H9 (cell line): Measurements from ENCODE around the gene TRPC3. TPM values are rescaled to one million over a fixed set of nuclear protein-coding genes. Genes with fewer than 3 reads are reported as not detected.

ENCODE experiments used
- DNase-seq: peaks from one replicate; pipeline ENCODE4 v3.0.0-alpha.2; 2017
- H2AFZ ChIP-seq: one replicate; pipeline ENCODE4 v1.6.1; 2013; ENCODE audit warnings: mild to moderate bottlenecking, low read length, control low read depth, moderate library complexity
- H2AK5ac ChIP-seq: 2 replicates; pipeline ENCODE4 v1.6.1; 2013; ENCODE audit warnings: low read length, control low read depth, mixed read lengths; ENCODE audit not compliant: insufficient read length
- H2BK120ac ChIP-seq: one replicate; pipeline ENCODE4 v1.6.1; 2013; ENCODE audit warnings: low read depth, mild to moderate bottlenecking, low read length, control low read depth, inconsistent platforms; ENCODE audit not compliant: poor library complexity, severe bottlenecking
- H2BK12ac ChIP-seq: 2 replicates; pipeline ENCODE4 v1.6.1; 2013; ENCODE audit warnings: low read length, control low read depth, mixed read lengths, low read depth; ENCODE audit not compliant: insufficient read length
- H2BK15ac ChIP-seq: 2 replicates; pipeline ENCODE4 v1.6.1; 2013; ENCODE audit warnings: low read depth, low read length, control low read depth
- H2BK20ac ChIP-seq: one replicate; pipeline ENCODE4 v1.6.1; 2013; ENCODE audit warnings: low read depth, mild to moderate bottlenecking, low read length, control low read depth, inconsistent platforms; ENCODE audit not compliant: poor library complexity, severe bottlenecking
- H2BK5ac ChIP-seq: 2 replicates; pipeline ENCODE4 v1.6.1; 2013; ENCODE audit warnings: low read length, control low read depth, mixed read lengths; ENCODE audit not compliant: insufficient read length
- H3K14ac ChIP-seq: 2 replicates; pipeline ENCODE4 v1.6.1; 2013; ENCODE audit warnings: low read length, control low read depth; ENCODE audit not compliant: insufficient read depth
- H3K18ac ChIP-seq: 2 replicates; pipeline ENCODE4 v1.6.1; 2013; ENCODE audit warnings: low read depth, mild to moderate bottlenecking, mixed read lengths, low read length, control low read depth; ENCODE audit not compliant: insufficient read length
- H3K23ac ChIP-seq: 2 replicates; pipeline ENCODE4 v1.6.1; 2013; ENCODE audit warnings: low read length, control low read depth, mixed read lengths, low read depth; ENCODE audit not compliant: insufficient read length
- H3K23me2 ChIP-seq: 2 replicates; pipeline ENCODE4 v1.6.1; 2013; ENCODE audit warnings: low read depth, mild to moderate bottlenecking, mixed read lengths, low read length, control low read depth; ENCODE audit not compliant: insufficient read length, poor library complexity, severe bottlenecking
- H3K27ac ChIP-seq: 2 replicates; pipeline ENCODE4 v1.5.1; 2013; ENCODE audit warnings: low read length, control low read depth, mixed read lengths, low read depth; ENCODE audit not compliant: insufficient read length
- H3K27me3 ChIP-seq: 2 replicates; pipeline ENCODE4 v1.6.1; 2013; ENCODE audit warnings: low read length, control low read depth, inconsistent platforms; ENCODE audit not compliant: insufficient read depth
- H3K4ac ChIP-seq: 2 replicates; pipeline ENCODE4 v1.6.1; 2013; ENCODE audit warnings: low read depth, mild to moderate bottlenecking, control low read depth, inconsistent platforms, low read length, moderate library complexity
- H3K4me1 ChIP-seq: 2 replicates; pipeline ENCODE4 v1.6.1; 2013; ENCODE audit warnings: low read length, control low read depth, inconsistent platforms; ENCODE audit not compliant: insufficient read depth
- H3K4me2 ChIP-seq: 2 replicates; pipeline ENCODE4 v1.6.1; 2013; ENCODE audit warnings: low read length, control low read depth, mixed read lengths; ENCODE audit not compliant: insufficient read length, insufficient read depth
- H3K56ac ChIP-seq: 2 replicates; pipeline ENCODE4 v1.6.1; 2013; ENCODE audit warnings: low read depth, mild to moderate bottlenecking, mixed read lengths, low read length, control low read depth; ENCODE audit not compliant: insufficient read length
- H3K79me1 ChIP-seq: 2 replicates; pipeline ENCODE4 v1.6.1; 2013; ENCODE audit warnings: low read depth, mild to moderate bottlenecking, moderate library complexity, low read length, control low read depth, inconsistent platforms; ENCODE audit not compliant: insufficient read depth, poor library complexity, severe bottlenecking
- H3K79me2 ChIP-seq: 2 replicates; pipeline ENCODE4 v1.6.1; 2013; ENCODE audit warnings: low read length, control low read depth, inconsistent platforms; ENCODE audit not compliant: insufficient read depth
- H3K9ac ChIP-seq: 2 replicates; pipeline ENCODE4 v1.6.1; 2013; ENCODE audit warnings: low read length, control low read depth, mixed read lengths; ENCODE audit not compliant: insufficient read length; ENCODE audit errors: extremely low read depth
- H3K9me3 ChIP-seq: one replicate; pipeline ENCODE4 v1.6.1; 2013; ENCODE audit warnings: low read depth, low read length, inconsistent platforms; ENCODE audit not compliant: control insufficient read depth
- H3T11ph ChIP-seq: one replicate; pipeline ENCODE4 v1.6.1; 2013; ENCODE audit warnings: mild to moderate bottlenecking, low read length, control low read depth, inconsistent platforms
- H4K20me1 ChIP-seq: one replicate; pipeline ENCODE4 v1.6.1; 2013; ENCODE audit not compliant: control insufficient read depth, insufficient read length, insufficient read depth
- H4K5ac ChIP-seq: 2 replicates; pipeline ENCODE4 v1.6.1; 2013; ENCODE audit warnings: low read depth, mild to moderate bottlenecking, mixed read lengths, low read length, control low read depth; ENCODE audit not compliant: insufficient read length
- H4K8ac ChIP-seq: replicated peaks from 2 replicates; pipeline ENCODE4 v1.6.1; 2013; ENCODE audit warnings: low read length, control low read depth, mixed read lengths, low read depth; ENCODE audit not compliant: insufficient read length
- H4K91ac ChIP-seq: 2 replicates; pipeline ENCODE4 v1.6.1; 2013; ENCODE audit warnings: low read depth, mild to moderate bottlenecking, moderate library complexity, mixed read lengths, low read length, control low read depth; ENCODE audit not compliant: insufficient read length
- H3K27ac Mint-ChIP-seq, 3 experiments: 2 replicates in 2 of 3; 3 replicates in 1 of 3; pipeline ENCODE4 v1.8.0; 2020 to 2021; ENCODE audit warnings: mixed read lengths in 3 of 3, mild to moderate bottlenecking in 1 of 3, moderate library complexity in 1 of 3
- H3K27me3 Mint-ChIP-seq: 2 replicates; pipeline ENCODE4 v1.8.0; 2021; ENCODE audit warnings: low read depth, mild to moderate bottlenecking, moderate library complexity, mixed read lengths
- H3K36me3 Mint-ChIP-seq, 3 experiments: 2 replicates in 2 of 3; 3 replicates in 1 of 3; pipeline ENCODE4 v1.8.0; 2020 to 2021; ENCODE audit warnings: low read depth in 3 of 3, mixed read lengths in 3 of 3; ENCODE audit not compliant: insufficient read depth in 1 of 3
- H3K4me1 Mint-ChIP-seq, 2 experiments: 2 replicates each; pipeline ENCODE4 v1.8.0; 2020; ENCODE audit warnings: mixed read lengths in 2 of 2
- H3K4me3 Mint-ChIP-seq, 2 experiments: 2 replicates in 1 of 2; 3 replicates in 1 of 2; pipeline ENCODE4 v1.8.0; 2020 to 2021; ENCODE audit warnings: mild to moderate bottlenecking in 2 of 2, mixed read lengths in 2 of 2, moderate library complexity in 1 of 2
- H3K9me3 Mint-ChIP-seq, 2 experiments: 2 replicates in 1 of 2; 3 replicates in 1 of 2; pipeline ENCODE4 v1.8.0; 2020; ENCODE audit warnings: mild to moderate bottlenecking in 2 of 2, mixed read lengths in 2 of 2, moderate library complexity in 1 of 2
- CTCF ChIP-seq: fragments of 200-600 bp; sonication (generic); conservative IDR thresholded peaks from 3 replicates; pipeline ENCODE4 v1.8.0; 2021; ENCODE audit warnings: antibody characterized with exemption, mild to moderate bottlenecking
- WGBS: extraction: QIAGEN DNeasy Blood & Tissue Kit; methylation state at CpG from one replicate; pipeline ENCODE4 v1.1.7; 2013; ENCODE audit warnings: missing lambda C conversion rate, low lambda C conversion rate, mixed read lengths; ENCODE audit not compliant: insufficient read length; ENCODE audit errors: extremely low coverage; 5-methylcytosine and 5-hydroxymethylcytosine counted together
- total RNA-seq: library from RNA; stranded (reverse); gene quantifications from 2 replicates; pipeline ENCODE4 v1.2.1, GENCODE V29; 2021

Gene TRPC3
- total RNA-seq, 1 experiment from 2014 or later = 0.13 TPM

- H2AK5ac ChIP-seq = no peak overlapping the region
- no peaks in the 10 kb centered on the region for H3K27me3 ChIP-seq
- whole genome bisulfite sequencing = no CpG with 5 or more reads among the region's 4 CpGs
- no peak overlapping the region for H2BK15ac ChIP-seq
- Mint-ChIP-seq H3K27me3 (peaks cover 16% of the 10 kb centered on the region), H3K4me1 (no peaks in the 10 kb centered on the region), H3K36me3 (no peaks in the 10 kb centered on the region), H3K4me3 (no peak overlapping the region), H3K27ac (no peak overlapping the region), H3K9me3 (no peaks in the 10 kb centered on the region)
- TF ChIP-seq CTCF = no peak
- no peak overlapping the region for H3K27ac ChIP-seq
- H2BK120ac ChIP-seq = no peak overlapping the region
- H3K9me3 ChIP-seq = no peaks in the 10 kb centered on the region
- no peak for DNase-seq
- H3K4me1 ChIP-seq = no peaks in the 10 kb centered on the region
- H4K91ac ChIP-seq = no peak overlapping the region
- H3K56ac ChIP-seq = no peak overlapping the region
- H4K8ac ChIP-seq = no peak overlapping the region
- H2BK12ac ChIP-seq = no peak overlapping the region
- no peaks in the 10 kb centered on the region for H3K79me2 ChIP-seq
- H3K23ac ChIP-seq = no peak overlapping the region
- H3K18ac ChIP-seq = no peak overlapping the region
- H2AFZ ChIP-seq = no peak overlapping the region
- H4K20me1 ChIP-seq = no peaks in the 10 kb centered on the region
- no peak overlapping the region for H3T11ph ChIP-seq
- H3K9ac ChIP-seq = no peak overlapping the region
- H2BK5ac ChIP-seq = no peak overlapping the region
- no peaks in the 10 kb centered on the region for H3K79me1 ChIP-seq
- H3K23me2 ChIP-seq = no peaks in the 10 kb centered on the region
- H4K5ac ChIP-seq = no peak overlapping the region
- H3K4me2 ChIP-seq = no peak overlapping the region
- no peak overlapping the region for H3K14ac ChIP-seq
- no peak overlapping the region for H3K4ac ChIP-seq
- no peak overlapping the region for H2BK20ac ChIP-seq
Measured at GRCh38 chr4:122000849-122001248, 49.0 kb upstream of the TRPC3 start.
